GM10266 (cell line): ENCODE data around the gene DCP2.

Source experiments
- DNase-seq: peaks from one replicate; pipeline ENCODE4 v3.0.0; 2012; ENCODE audit errors: extremely low spot score
- TF ChIP-seq, protein P1 (sequence below): IDR thresholded peaks from 2 replicates; pipeline ENCODE4 v1.5.1; 2012; ENCODE audit warnings: mild to moderate bottlenecking, low read depth; ENCODE audit not compliant: control insufficient read depth, insufficient read depth; ENCODE audit errors: missing control alignments

DCP2 gene

DNA sequence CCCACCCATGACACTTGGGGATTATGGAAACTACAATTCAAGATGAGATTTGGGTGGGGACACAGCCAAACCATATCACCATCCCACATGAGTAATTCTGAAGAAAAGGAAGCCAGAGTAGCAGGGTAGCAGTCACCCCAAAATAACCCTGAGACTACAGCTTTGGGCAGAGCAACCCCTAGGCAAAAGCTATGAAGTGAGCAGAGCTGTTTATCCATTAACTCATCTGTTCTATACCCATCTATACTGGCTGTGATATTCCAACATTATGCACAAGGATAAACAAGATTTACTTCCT, 42.3 kb upstream of the DCP2 start:
- TF ChIP-seq, protein P1, sequence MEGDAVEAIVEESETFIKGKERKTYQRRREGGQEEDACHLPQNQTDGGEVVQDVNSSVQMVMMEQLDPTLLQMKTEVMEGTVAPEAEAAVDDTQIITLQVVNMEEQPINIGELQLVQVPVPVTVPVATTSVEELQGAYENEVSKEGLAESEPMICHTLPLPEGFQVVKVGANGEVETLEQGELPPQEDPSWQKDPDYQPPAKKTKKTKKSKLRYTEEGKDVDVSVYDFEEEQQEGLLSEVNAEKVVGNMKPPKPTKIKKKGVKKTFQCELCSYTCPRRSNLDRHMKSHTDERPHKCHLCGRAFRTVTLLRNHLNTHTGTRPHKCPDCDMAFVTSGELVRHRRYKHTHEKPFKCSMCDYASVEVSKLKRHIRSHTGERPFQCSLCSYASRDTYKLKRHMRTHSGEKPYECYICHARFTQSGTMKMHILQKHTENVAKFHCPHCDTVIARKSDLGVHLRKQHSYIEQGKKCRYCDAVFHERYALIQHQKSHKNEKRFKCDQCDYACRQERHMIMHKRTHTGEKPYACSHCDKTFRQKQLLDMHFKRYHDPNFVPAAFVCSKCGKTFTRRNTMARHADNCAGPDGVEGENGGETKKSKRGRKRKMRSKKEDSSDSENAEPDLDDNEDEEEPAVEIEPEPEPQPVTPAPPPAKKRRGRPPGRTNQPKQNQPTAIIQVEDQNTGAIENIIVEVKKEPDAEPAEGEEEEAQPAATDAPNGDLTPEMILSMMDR = no peak
- no peak for DNase-seq

DNA sequence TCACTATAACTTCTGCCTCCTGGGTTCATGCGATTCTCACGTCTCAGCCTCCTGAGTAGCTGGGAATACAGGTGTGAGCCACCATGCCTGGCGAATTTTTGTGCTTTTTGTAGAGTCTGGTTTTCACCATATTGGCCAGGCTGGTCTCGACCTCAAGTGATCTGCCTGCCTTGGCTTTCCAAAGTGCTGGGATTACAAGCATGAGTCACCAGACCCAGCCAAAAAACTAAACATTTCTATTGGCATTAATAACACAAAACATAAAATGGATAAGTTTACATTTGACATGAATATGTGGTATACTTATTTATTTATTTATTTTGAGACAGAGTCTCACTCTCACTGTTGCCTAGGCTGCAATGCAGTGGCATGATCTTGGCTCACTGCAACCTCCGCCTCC, 40.9 kb upstream of the DCP2 start:
- TF ChIP-seq, protein P1 = no peak
- no peak for DNase-seq

DNA sequence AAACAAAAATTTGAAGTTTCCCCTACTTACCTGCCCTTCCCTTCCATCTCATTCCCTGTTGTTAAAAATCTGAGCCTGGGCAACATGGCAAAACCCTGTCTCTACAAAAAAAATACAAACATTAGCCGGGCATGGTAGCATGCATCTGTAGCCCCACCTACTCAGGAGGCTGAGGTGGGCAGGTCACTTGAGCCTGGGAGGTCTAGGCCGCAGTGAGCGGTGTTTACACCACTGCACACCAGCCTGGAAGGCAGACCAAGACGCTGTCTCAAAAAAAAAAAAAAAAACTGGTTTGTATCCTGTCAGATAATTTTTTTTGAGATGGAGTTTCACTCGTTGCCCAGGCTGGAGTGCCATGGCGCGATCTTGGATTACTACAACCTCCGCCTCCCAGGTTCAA, 38.3 kb upstream of the DCP2 start:
- TF ChIP-seq, protein P1 = no peak

DNA sequence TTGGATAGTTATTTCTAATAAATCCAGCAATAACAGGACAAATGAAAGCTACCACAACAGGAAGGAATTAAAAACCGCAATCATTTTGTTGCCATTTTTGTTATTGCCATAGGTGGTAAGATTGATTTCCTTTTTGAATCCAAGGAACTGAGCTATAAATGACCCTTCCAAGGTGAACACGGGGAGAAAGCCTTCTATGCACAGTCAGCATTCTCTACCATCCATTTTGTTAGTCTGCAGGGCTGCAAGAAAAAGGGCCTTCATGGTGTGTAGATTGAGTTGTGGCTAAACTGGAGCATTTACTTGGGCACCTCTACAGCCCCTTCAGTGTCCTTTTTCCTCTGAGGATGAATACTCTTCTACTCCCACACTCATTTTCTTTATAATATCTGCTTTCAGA, 35.9 kb upstream of the DCP2 start:
- TF ChIP-seq, protein P1 = no peak
- no peak for DNase-seq

More for the DNA sequence above, 38.3 kb upstream of the DCP2 start:
- DNase-seq = no peak

DNA sequence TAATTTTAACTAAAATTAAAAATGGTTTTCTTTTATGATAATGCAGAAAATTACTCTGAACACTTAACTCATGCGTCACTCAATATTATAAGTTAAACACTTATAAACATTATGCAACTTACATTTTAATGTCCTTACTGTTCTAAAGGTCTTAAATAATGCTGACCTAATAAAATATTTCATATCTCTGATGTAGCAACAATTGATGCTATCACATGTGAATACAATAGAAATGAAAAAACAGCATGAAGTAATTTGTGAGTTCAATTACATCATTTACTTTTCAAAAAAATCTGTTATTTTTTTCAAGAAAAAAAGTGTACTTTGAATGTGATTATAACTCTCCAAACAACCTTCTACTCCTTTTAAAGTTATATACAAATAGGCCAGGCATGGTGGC, 28.1 kb upstream of the DCP2 start:
- DNase-seq = no peak
- TF ChIP-seq, protein P1 = no peak

DNA sequence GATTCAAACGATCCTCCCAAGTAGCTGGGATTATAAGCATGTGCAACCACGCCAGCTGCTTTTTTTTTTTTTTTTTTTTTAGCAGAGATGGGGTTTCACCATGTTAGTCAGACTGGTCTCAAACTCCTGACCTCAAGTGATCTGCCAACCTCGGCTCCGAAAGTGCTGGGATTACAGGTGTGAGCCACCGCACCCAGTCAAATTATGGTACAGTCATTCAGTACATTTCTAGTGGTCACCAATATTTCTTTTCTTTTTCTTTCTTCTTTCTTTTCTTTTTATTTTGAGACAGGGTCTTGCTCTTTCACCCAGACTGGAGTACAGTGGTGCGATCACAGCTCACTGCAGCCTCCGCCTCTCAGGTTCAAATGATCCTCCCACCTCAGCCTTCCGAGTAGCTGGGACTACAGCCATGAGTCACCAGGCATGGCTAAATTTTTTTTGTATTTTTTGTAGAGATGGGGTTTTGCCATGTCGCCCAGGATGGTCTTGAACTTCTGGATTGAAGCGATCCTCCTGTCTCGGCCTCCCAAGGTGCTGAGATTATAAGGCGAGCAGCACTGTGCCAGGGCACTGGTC, 25.4 kb upstream of the DCP2 start:
- no peak for DNase-seq
- TF ChIP-seq, protein P1 = no peak

DNA sequence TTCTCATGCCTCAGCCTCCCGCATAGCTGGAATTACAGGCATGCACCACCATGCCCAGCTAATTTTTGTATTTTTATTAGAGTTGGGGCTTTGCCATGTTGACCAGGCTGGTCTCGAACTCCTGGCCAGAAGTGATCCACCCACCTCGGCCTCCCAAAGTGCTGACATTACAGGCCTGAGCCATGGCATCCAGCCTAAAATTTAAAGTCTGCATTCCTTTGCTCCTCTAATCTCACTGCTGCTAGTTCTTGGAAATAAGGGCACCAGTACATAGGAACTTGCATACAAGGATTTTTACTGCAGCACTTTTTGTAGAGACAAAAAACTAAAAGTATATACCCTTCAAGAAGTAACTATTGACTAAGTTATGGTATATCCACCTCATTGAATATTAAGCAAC, 20.0 kb upstream of the DCP2 start:
- DNase-seq = no peak
- TF ChIP-seq, protein P1 = no peak
